ENCODE data around the gene ADAP1.

DNA sequence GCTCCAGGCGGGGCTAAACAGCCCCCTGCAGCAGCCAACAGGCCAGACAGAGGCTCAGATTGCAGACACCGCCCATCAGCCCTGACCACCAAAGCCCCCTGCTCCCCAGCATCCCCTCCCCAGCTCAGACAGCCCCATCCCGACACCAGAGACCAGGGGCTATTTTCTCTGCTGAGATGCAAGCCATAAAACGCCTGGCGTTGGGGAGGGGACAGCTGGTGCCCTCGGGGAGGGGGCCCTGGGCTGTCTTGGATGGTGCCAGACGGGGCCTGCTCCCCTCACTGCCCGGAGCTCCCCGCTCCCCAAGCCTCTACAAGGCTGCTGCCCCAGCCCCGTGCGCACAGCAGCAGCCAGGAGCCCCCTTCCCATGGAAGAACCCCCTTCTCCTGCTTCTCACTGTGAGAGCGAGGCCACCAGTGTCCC lies 46.3 kb downstream of the ADAP1 start:
- TF ChIP-seq, protein P1, sequence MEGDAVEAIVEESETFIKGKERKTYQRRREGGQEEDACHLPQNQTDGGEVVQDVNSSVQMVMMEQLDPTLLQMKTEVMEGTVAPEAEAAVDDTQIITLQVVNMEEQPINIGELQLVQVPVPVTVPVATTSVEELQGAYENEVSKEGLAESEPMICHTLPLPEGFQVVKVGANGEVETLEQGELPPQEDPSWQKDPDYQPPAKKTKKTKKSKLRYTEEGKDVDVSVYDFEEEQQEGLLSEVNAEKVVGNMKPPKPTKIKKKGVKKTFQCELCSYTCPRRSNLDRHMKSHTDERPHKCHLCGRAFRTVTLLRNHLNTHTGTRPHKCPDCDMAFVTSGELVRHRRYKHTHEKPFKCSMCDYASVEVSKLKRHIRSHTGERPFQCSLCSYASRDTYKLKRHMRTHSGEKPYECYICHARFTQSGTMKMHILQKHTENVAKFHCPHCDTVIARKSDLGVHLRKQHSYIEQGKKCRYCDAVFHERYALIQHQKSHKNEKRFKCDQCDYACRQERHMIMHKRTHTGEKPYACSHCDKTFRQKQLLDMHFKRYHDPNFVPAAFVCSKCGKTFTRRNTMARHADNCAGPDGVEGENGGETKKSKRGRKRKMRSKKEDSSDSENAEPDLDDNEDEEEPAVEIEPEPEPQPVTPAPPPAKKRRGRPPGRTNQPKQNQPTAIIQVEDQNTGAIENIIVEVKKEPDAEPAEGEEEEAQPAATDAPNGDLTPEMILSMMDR (IDR thresholded peaks at IDR 0.05; ENCODE audit: control extremely low read depth in 1 of 3, insufficient read depth in 1 of 3, low read depth in 1 of 3, low read length in 3 of 3) = no peak
- TF ChIP-seq POLR2AphosphoS5 (IDR thresholded peaks at IDR 0.05; ENCODE audit: low read depth, low read length) (no peak), POLR2A (IDR thresholded peaks at IDR 0.05; ENCODE audit: control extremely low read depth in 1 of 2, low read depth in 2 of 2, low read length in 2 of 2) (no peak), EZH2 (IDR thresholded peaks at IDR 0.05; ENCODE audit: low read depth, low read length, severe bottlenecking) (no peak)
- TF ChIP-seq, protein P2, sequence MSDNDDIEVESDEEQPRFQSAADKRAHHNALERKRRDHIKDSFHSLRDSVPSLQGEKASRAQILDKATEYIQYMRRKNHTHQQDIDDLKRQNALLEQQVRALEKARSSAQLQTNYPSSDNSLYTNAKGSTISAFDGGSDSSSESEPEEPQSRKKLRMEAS (IDR thresholded peaks at IDR 0.05) = no peak
